Measurements from ENCODE around the gene LNX1. TPM values are rescaled to one million over a fixed set of nuclear protein-coding genes. Genes with fewer than 3 reads are reported as not detected.

The LNX1 gene
- total RNA-seq, 1 experiment from 2014 or later: 4.2 TPM

GRCh38 chr4:53593765-53594164 is 2.5 kb upstream of the LNX1 start:
- intact Hi-C loops (cut with micrococcal nuclease; ENCODE audit: unreplicated experiment): loop anchor here (5.0 kb wide), 3 partner anchors 59 to 216 kb away; partner anchors contain the start of gene FIP1L1
- Mint-ChIP-seq H3K4me1 (ENCODE audit: low read depth, unreplicated experiment) (peaks cover 44% of the 10 kb centered on the region), H3K27ac (ENCODE audit: unreplicated experiment) (no peak overlapping the region), H3K4me3 (ENCODE audit: low read depth, unreplicated experiment) (no peak overlapping the region), H3K9me3 (ENCODE audit: low read depth, unreplicated experiment) (no peaks in the 10 kb centered on the region), H3K27me3 (ENCODE audit: unreplicated experiment) (no peaks in the 10 kb centered on the region), H3K36me3 (ENCODE audit: insufficient read depth, unreplicated experiment) (peaks cover 21% of the 10 kb centered on the region)
- CTCF ChIA-PET: no interaction called here
- BruUV-seq (replicated peaks): no TSS peak
- no peak for DNase-seq
- no peak for TF ChIP-seq CTCF (IDR thresholded peaks at IDR 0.05; ENCODE audit: unreplicated experiment)

GRCh38 chr4:53592686-53593501 is 1.6 kb upstream of the LNX1 start:
- CTCF ChIA-PET: interaction anchor here (1.0 kb wide), 1 partner anchor 640 kb away, joined by 4 read pairs; no protein-coding TSS in a partner anchor
- intact Hi-C loops (cut with micrococcal nuclease; ENCODE audit: unreplicated experiment): loop anchor here (5.0 kb wide), 3 partner anchors 59 to 216 kb away; partner anchors contain the start of gene FIP1L1
- H3K4me3 Mint-ChIP-seq (ENCODE audit: low read depth, unreplicated experiment): peak overlapping the region; percentile 72
- BruUV-seq (replicated peaks): TSS peak; percentile 41
- H3K27me3 Mint-ChIP-seq (ENCODE audit: unreplicated experiment): no peaks in the 10 kb centered on the region
- no peaks in the 10 kb centered on the region for H3K9me3 Mint-ChIP-seq (ENCODE audit: low read depth, unreplicated experiment)
- no peak for TF ChIP-seq CTCF (IDR thresholded peaks at IDR 0.05; ENCODE audit: unreplicated experiment)
- DNase-seq: peak; percentile 66
- peak overlapping the region; percentile 73 for H3K27ac Mint-ChIP-seq (ENCODE audit: unreplicated experiment)
- peaks cover 39% of the 10 kb centered on the region for H3K4me1 Mint-ChIP-seq (ENCODE audit: low read depth, unreplicated experiment)
- peaks cover 21% of the 10 kb centered on the region for H3K36me3 Mint-ChIP-seq (ENCODE audit: insufficient read depth, unreplicated experiment)

- Mint-ChIP-seq H3K4me3 (ENCODE audit: low read depth, unreplicated experiment) (peak overlapping the region; percentile 72), H3K27me3 (ENCODE audit: unreplicated experiment) (no peaks in the 10 kb centered on the region), H3K27ac (ENCODE audit: unreplicated experiment) (peak overlapping the region; percentile 73), H3K36me3 (ENCODE audit: insufficient read depth, unreplicated experiment) (peaks cover 21% of the 10 kb centered on the region), H3K4me1 (ENCODE audit: low read depth, unreplicated experiment) (peaks cover 45% of the 10 kb centered on the region), H3K9me3 (ENCODE audit: low read depth, unreplicated experiment) (no peaks in the 10 kb centered on the region)
- no peak for DNase-seq
- intact Hi-C loops (cut with micrococcal nuclease; ENCODE audit: unreplicated experiment): loop anchor here (5.0 kb wide), 3 partner anchors 60 to 215 kb away; partner anchors contain the start of gene FIP1L1
- CTCF ChIA-PET: interaction anchor here (1.0 kb wide), 1 partner anchor 641 kb away, joined by 4 read pairs; no protein-coding TSS in a partner anchor
- no peak for TF ChIP-seq CTCF (IDR thresholded peaks at IDR 0.05; ENCODE audit: unreplicated experiment)
- BruUV-seq (replicated peaks): no TSS peak
Measured at GRCh38 chr4:53592122-53592521, 836 bp upstream of the LNX1 start.

DNA sequence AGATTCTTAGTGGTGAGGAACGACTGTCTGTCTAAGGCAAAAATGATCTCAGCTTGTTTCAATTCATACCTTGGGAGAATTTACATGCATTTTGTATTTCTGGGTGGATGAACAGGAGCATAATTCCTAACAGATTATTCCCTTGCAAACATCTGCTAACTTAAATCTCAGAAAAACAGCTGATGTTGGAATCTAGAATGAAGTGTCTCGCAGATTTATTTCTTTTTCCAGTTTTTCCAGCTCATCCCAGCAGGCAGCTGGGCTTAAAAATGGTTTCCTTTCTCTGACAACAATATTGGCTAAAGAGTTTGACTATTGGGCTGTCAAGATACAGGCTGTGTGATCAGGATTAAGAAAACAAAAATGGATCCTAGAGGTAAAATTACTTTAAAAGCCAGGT is 1.1 kb downstream of the LNX1 start:
- no TSS peak for BruUV-seq (replicated peaks)
- Mint-ChIP-seq H3K27me3 (ENCODE audit: unreplicated experiment) (no peaks in the 10 kb centered on the region), H3K27ac (ENCODE audit: unreplicated experiment) (peak overlapping the region; percentile 73), H3K36me3 (ENCODE audit: insufficient read depth, unreplicated experiment) (peaks cover 21% of the 10 kb centered on the region), H3K9me3 (ENCODE audit: low read depth, unreplicated experiment) (no peaks in the 10 kb centered on the region), H3K4me1 (ENCODE audit: low read depth, unreplicated experiment) (peaks cover 55% of the 10 kb centered on the region), H3K4me3 (ENCODE audit: low read depth, unreplicated experiment) (peak overlapping the region; percentile 72)
- intact Hi-C loops (cut with micrococcal nuclease; ENCODE audit: unreplicated experiment): loop anchor here (5.0 kb wide), 3 partner anchors 62 to 213 kb away; partner anchors contain the start of gene FIP1L1
- DNase-seq: no peak
- no peak for TF ChIP-seq CTCF (IDR thresholded peaks at IDR 0.05; ENCODE audit: unreplicated experiment)
- CTCF ChIA-PET: no interaction called here

All from Calu3 (cell line).